ENCODE results near the gene KCNK17.

DNA sequence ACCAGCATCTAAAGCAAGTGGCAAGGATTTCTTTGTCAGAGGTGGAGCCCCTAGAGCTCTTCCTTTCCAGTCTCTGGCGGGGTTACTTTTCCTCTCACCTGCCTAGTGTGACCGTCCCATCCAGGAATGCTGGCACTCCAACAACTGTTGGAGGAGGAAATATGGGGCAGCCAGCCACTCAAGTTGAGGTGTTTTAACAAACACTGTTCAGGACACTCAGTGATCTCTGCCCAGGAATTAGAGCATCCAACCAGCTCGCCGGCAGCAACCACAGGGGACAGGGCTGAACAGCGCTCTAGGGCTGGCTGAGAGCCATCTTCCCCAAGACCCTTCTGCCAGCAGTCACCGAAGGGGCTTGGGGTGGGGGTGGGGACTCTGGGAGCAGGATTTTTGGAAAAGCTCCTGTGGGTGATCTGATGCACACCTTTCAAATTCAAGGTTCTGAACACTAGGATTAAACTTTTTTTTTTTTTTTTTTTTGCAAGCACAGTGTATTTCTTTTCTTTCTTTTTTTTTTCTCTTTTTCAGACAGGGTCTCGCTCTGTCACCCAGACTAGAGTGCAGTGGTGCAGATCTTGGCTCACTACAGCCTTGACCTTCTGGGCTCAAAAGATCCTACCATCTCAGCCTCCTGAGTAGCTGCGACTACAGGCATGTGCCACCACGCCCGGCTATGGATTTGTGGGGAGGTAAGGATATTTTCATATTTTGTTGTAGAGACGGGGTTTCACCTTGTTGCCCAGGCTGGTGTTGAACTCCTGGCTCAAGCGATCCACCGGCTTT is 36.7 kb upstream of the KCNK17 start:
- TF ChIP-seq, protein P1, sequence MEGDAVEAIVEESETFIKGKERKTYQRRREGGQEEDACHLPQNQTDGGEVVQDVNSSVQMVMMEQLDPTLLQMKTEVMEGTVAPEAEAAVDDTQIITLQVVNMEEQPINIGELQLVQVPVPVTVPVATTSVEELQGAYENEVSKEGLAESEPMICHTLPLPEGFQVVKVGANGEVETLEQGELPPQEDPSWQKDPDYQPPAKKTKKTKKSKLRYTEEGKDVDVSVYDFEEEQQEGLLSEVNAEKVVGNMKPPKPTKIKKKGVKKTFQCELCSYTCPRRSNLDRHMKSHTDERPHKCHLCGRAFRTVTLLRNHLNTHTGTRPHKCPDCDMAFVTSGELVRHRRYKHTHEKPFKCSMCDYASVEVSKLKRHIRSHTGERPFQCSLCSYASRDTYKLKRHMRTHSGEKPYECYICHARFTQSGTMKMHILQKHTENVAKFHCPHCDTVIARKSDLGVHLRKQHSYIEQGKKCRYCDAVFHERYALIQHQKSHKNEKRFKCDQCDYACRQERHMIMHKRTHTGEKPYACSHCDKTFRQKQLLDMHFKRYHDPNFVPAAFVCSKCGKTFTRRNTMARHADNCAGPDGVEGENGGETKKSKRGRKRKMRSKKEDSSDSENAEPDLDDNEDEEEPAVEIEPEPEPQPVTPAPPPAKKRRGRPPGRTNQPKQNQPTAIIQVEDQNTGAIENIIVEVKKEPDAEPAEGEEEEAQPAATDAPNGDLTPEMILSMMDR (IDR thresholded peaks at IDR 0.05), result no peak
- TF ChIP-seq POLR2A (IDR thresholded peaks at IDR 0.05), result no peak
